H1 (cell line): ENCODE results near the gene DNAJC21. TPM values are rescaled to one million over a fixed set of nuclear protein-coding genes. Genes with fewer than 3 reads are reported as not detected.

Source experiments
- CTCF ChIA-PET: fragments of 300-600 bp; sonication (Branson Sonifier 250); formaldehyde crosslinking; loops from one replicate; lab custom pipeline; 2021; ENCODE audit not compliant: partially characterized antibody; lab: Charles Lee
- POLR2A ChIA-PET: fragments of 300-600 bp; sonication (Branson Sonifier 250); formaldehyde crosslinking; loops from one replicate; lab custom pipeline; 2021; ENCODE audit warnings: inconsistent platforms; ENCODE audit not compliant: partially characterized antibody; lab: Charles Lee
- DNase-seq, 2 experiments: peaks; one replicate each; pipeline versions ENCODE4 v3.0.0 to v3.0.0-alpha.2; 2010 to 2022; ENCODE audit warnings: low spot score in 2 of 2, low read depth in 1 of 2, mixed read lengths in 1 of 2
- FAIRE-seq: peaks from 2 replicates; lab custom pipeline; 2011; peaks lifted over from hg19 to GRCh38; lab: Jason Lieb, UNC
- H2AFZ ChIP-seq: 2 replicates; pipeline ENCODE4 v1.8.1; 2012; ENCODE audit warnings: low read length, inconsistent platforms
- H2AK5ac ChIP-seq: 2 replicates; pipeline ENCODE4 v1.6.1; 2013; ENCODE audit warnings: low read depth, low read length
- H2BK120ac ChIP-seq: replicated peaks from 2 replicates; pipeline ENCODE3; 2013; ENCODE audit warnings: low read depth, low read length, inconsistent platforms
- H2BK12ac ChIP-seq: 2 replicates; pipeline ENCODE4 v1.6.1; 2013; ENCODE audit warnings: low read depth, low read length
- H2BK15ac ChIP-seq: 2 replicates; pipeline ENCODE4 v1.6.1; 2013; ENCODE audit warnings: low read length
- H2BK20ac ChIP-seq: 2 replicates; pipeline ENCODE4 v1.6.1; 2013; ENCODE audit warnings: low read length
- H2BK5ac ChIP-seq: 2 replicates; pipeline ENCODE4 v1.6.1; 2013; ENCODE audit warnings: low read depth, low read length
- H3K14ac ChIP-seq: 2 replicates; pipeline ENCODE4 v1.6.1; 2013; ENCODE audit warnings: inconsistent platforms; ENCODE audit not compliant: insufficient read length
- H3K18ac ChIP-seq: 2 replicates; pipeline ENCODE4 v1.6.1; 2013; ENCODE audit warnings: low read length; ENCODE audit errors: extremely low read depth
- H3K23ac ChIP-seq: 2 replicates; pipeline ENCODE4 v1.6.1; 2013; ENCODE audit warnings: inconsistent platforms; ENCODE audit not compliant: insufficient read length
- H3K23me2 ChIP-seq: 2 replicates; pipeline ENCODE4 v1.6.1; 2013; ENCODE audit warnings: low read depth, low read length
- H3K27ac ChIP-seq: 2 replicates; pipeline ENCODE4 v1.6.1; 2011; ENCODE audit warnings: low read depth, low read length, inconsistent platforms
- H3K27me3 ChIP-seq, 4 experiments: replicated peaks in 1 of 4; 1 replicate in 1 of 4; 2 replicates in 3 of 4; pipeline versions ENCODE4 v1.6.1 to v1.8.1; 2011 to 2013; ENCODE audit warnings: low read length in 3 of 4, mild to moderate bottlenecking in 3 of 4, inconsistent platforms in 2 of 4, mixed read lengths in 2 of 4, moderate library complexity in 1 of 4; ENCODE audit not compliant: control insufficient read depth in 3 of 4, insufficient read depth in 3 of 4; ENCODE audit errors: extremely low read depth in 1 of 4
- H3K36me3 ChIP-seq, 4 experiments: 2 replicates each; pipeline versions ENCODE4 v1.6.1 to v1.8.1; 2011 to 2013; ENCODE audit warnings: mild to moderate bottlenecking in 4 of 4, low read length in 3 of 4, moderate library complexity in 2 of 4, control low read depth in 1 of 4, inconsistent platforms in 1 of 4; ENCODE audit not compliant: insufficient read depth in 4 of 4, control insufficient read depth in 2 of 4
- H3K4ac ChIP-seq: replicated peaks from 2 replicates; pipeline ENCODE3; 2013; ENCODE audit warnings: low read length, low read depth, mixed read lengths, inconsistent platforms; ENCODE audit not compliant: insufficient read length
- H3K4me1 ChIP-seq, 4 experiments: replicated peaks in 1 of 4; 1 replicate in 1 of 4; 2 replicates in 3 of 4; pipeline versions ENCODE4 v1.6.1 to v1.8.1; 2011 to 2013; ENCODE audit warnings: low read length in 3 of 4, inconsistent platforms in 2 of 4, mixed read lengths in 1 of 4; ENCODE audit not compliant: insufficient read depth in 4 of 4, control insufficient read depth in 3 of 4
- H3K4me2 ChIP-seq, 2 experiments: 2 replicates each; pipeline versions ENCODE4 v1.6.1 to v1.8.1; 2011 to 2013; ENCODE audit warnings: low read depth in 2 of 2, low read length in 2 of 2, control low read depth in 1 of 2, inconsistent platforms in 1 of 2, mild to moderate bottlenecking in 1 of 2; ENCODE audit not compliant: insufficient read depth in 1 of 2
- H3K4me3 ChIP-seq, 4 experiments: fragments of 200-600, 300-600 bp in 1 of 4; sonication (generic), shearing (Covaris generic), sonication (Bioruptor Twin) in 1 of 4; 2 replicates each; pipeline versions ENCODE4 v1.5.1 to v1.8.1; 2011 to 2016; ENCODE audit warnings: low read length in 4 of 4, low read depth in 3 of 4, control low read depth in 2 of 4, inconsistent platforms in 2 of 4, mild to moderate bottlenecking in 2 of 4, mixed read lengths in 1 of 4, moderate library complexity in 1 of 4; ENCODE audit not compliant: insufficient read depth in 2 of 4; ENCODE audit errors: extremely low read depth in 1 of 4
- H3K56ac ChIP-seq: replicated peaks from 2 replicates; pipeline ENCODE3; 2013; ENCODE audit warnings: low read depth, mild to moderate bottlenecking, mixed read lengths, low read length, inconsistent platforms; ENCODE audit not compliant: insufficient read length
- H3K79me1 ChIP-seq: 2 replicates; pipeline ENCODE4 v1.6.1; 2013; ENCODE audit warnings: low read depth, low read length, control low read depth
- H3K79me2 ChIP-seq, 2 experiments: 2 replicates each; pipeline versions ENCODE4 v1.6.1 to v1.8.1; 2012 to 2013; ENCODE audit warnings: low read length in 2 of 2, mild to moderate bottlenecking in 2 of 2, inconsistent platforms in 1 of 2; ENCODE audit not compliant: insufficient read depth in 2 of 2, control insufficient read depth in 1 of 2
- H3K9ac ChIP-seq, 4 experiments: replicated peaks in 1 of 4; 1 replicate in 1 of 4; 2 replicates in 3 of 4; pipeline versions ENCODE4 v1.6.1 to v1.8.1; 2011 to 2013; ENCODE audit warnings: low read depth in 3 of 4, low read length in 3 of 4, control low read depth in 2 of 4, mild to moderate bottlenecking in 2 of 4, moderate library complexity in 2 of 4, inconsistent platforms in 1 of 4; ENCODE audit errors: extremely low read depth in 1 of 4
- H3K9me3 ChIP-seq, 2 experiments: 2 replicates each; pipeline versions ENCODE4 v1.6.1 to v1.8.1; 2012 to 2013; ENCODE audit warnings: mild to moderate bottlenecking in 2 of 2, moderate library complexity in 2 of 2, control low read depth in 1 of 2, inconsistent platforms in 1 of 2, low read depth in 1 of 2, low read length in 1 of 2, mixed read lengths in 1 of 2; ENCODE audit not compliant: insufficient read depth in 2 of 2
- H4K20me1 ChIP-seq, 2 experiments: replicated peaks in 1 of 2; 2 replicates each; pipeline versions ENCODE3 to v1.8.1; 2011 to 2013; ENCODE audit warnings: inconsistent platforms in 2 of 2, low read length in 2 of 2, mild to moderate bottlenecking in 1 of 2; ENCODE audit not compliant: insufficient read depth in 2 of 2, control insufficient read depth in 1 of 2
- H4K5ac ChIP-seq: 2 replicates; pipeline ENCODE4 v1.6.1; 2013; ENCODE audit warnings: low read length, low read depth, mixed read lengths, inconsistent platforms; ENCODE audit not compliant: insufficient read length
- H4K8ac ChIP-seq: 2 replicates; pipeline ENCODE4 v1.8.0; 2013; ENCODE audit warnings: mild to moderate bottlenecking, moderate library complexity, low read length, inconsistent platforms; ENCODE audit not compliant: insufficient read depth; ENCODE audit errors: extremely low read depth
- H4K91ac ChIP-seq: replicated peaks from 2 replicates; pipeline ENCODE3; 2013; ENCODE audit warnings: low read length, mixed read lengths, inconsistent platforms; ENCODE audit not compliant: insufficient read length
- ATF2 ChIP-seq: IDR thresholded peaks from 2 replicates; pipeline ENCODE4 v1.6.1; 2012; ENCODE audit warnings: low read length, inconsistent platforms
- CBX8 ChIP-seq: fragments of 300-800, 300-1000 bp; sonication (generic); IDR thresholded peaks from 2 replicates; pipeline ENCODE4 v1.7.1; 2016; ENCODE audit warnings: low read depth, low read length, borderline replicate concordance
- CHD1 ChIP-seq: IDR thresholded peaks from 2 replicates; pipeline ENCODE4 v1.6.1; 2012; ENCODE audit warnings: low read depth, low read length, improper control_type of control experiment
- CTBP2 ChIP-seq: IDR thresholded peaks from 2 replicates; pipeline ENCODE4 v1.7.0; 2011; ENCODE audit warnings: borderline replicate concordance, mild to moderate bottlenecking, moderate library complexity, mixed read lengths, low read length; ENCODE audit not compliant: insufficient read depth, insufficient read length
- KDM1A ChIP-seq: fragments of 200-600, 300-600 bp; sonication (generic); IDR thresholded peaks from 2 replicates; pipeline ENCODE4 v1.7.1; 2016; ENCODE audit warnings: mild to moderate bottlenecking, low read length, borderline replicate concordance
- RXRA ChIP-seq: IDR thresholded peaks from 2 replicates; pipeline ENCODE4 v1.6.1; 2011; ENCODE audit warnings: low read depth, mild to moderate bottlenecking, low read length, moderate library complexity; ENCODE audit not compliant: insufficient read depth
- SIX5 ChIP-seq: IDR thresholded peaks from 2 replicates; pipeline ENCODE4 v1.6.1; 2011; ENCODE audit warnings: mild to moderate bottlenecking, low read depth, low read length
- SRF ChIP-seq: IDR thresholded peaks from 2 replicates; pipeline ENCODE4 v1.6.1; 2011; ENCODE audit warnings: mild to moderate bottlenecking, low read depth, low read length, moderate library complexity
- TCF12 ChIP-seq: IDR thresholded peaks from 2 replicates; pipeline ENCODE4 v1.6.1; 2011; ENCODE audit warnings: low read depth, mild to moderate bottlenecking, low read length
- ZNF274 ChIP-seq: IDR thresholded peaks from 2 replicates; pipeline ENCODE4 v1.7.0; 2012; ENCODE audit warnings: low read length, borderline replicate concordance; ENCODE audit errors: extremely low read depth
- WGBS, 2 experiments: shearing (Covaris generic) in 1 of 2; methylation state at CpG; one replicate each; pipeline versions ENCODE4 v1.1.6 to v1.1.7; 2013 to 2015; ENCODE audit warnings: low lambda C conversion rate in 2 of 2, mixed read lengths in 2 of 2, inconsistent platforms in 1 of 2, low coverage in 1 of 2, missing lambda C conversion rate in 1 of 2; ENCODE audit not compliant: insufficient replicate concordance in 2 of 2, insufficient coverage in 1 of 2, insufficient read length in 1 of 2; ENCODE audit errors: extremely low coverage in 1 of 2, missing lambda C conversion rate in 1 of 2; 5-methylcytosine and 5-hydroxymethylcytosine counted together
- polyA plus RNA-seq, 7 experiments: library from polyadenylated mRNA; depleted of rRNA in 3 of 7; stranded (reverse) in 5 of 7; unstranded in 2 of 7; fragments of >200 nt in 5 of 7; fragments of 200-250 nt in 2 of 7; gene quantifications; 1 replicate in 5 of 7; 2 replicates in 1 of 7; 4 replicates in 1 of 7; pipeline versions ENCODE4 v1.2.1 to v1.2.3, GENCODE V29; 2011 to 2013; ENCODE audit warnings: missing spikeins in 2 of 7, mixed read lengths in 2 of 7
- total RNA-seq: library from RNA; stranded (reverse); fragmentation: NEBNext Ultra II Directional; extraction: Animal tissue kit (Norgen Biotek cat#: 25700); gene quantifications from 2 replicates; pipeline ENCODE4 v1.2.1, GENCODE V29; 2021

Gene DNAJC21
- total and polyA plus RNA-seq, 2 of the 8 experiments (the other 6 are each of a cell fraction or from before 2014, with no cell fraction given) = 5.1 to 47.5 TPM

GRCh38 chr5:34970552-34970951 is 41.2 kb downstream of the DNAJC21 start:
- Histone ChIP-seq H3K23ac (no peak overlapping the region), H3K79me2 (no peaks in the 10 kb centered on the region), H2AFZ (no peak overlapping the region), H3K14ac (no peak overlapping the region), H3K9ac (no peak overlapping the region), H3K4ac (no peak overlapping the region), H3K4me3 (no peak overlapping the region), H4K5ac (no peak overlapping the region), H3K4me2 (no peak overlapping the region), H4K20me1 (no peaks in the 10 kb centered on the region), H2BK5ac (no peak overlapping the region), H3K79me1 (no peaks in the 10 kb centered on the region), H2AK5ac (no peak overlapping the region), H2BK15ac (no peak overlapping the region), H3K9me3 (no peaks in the 10 kb centered on the region), H2BK12ac (no peak overlapping the region), H2BK120ac (no peak overlapping the region), H4K8ac (no peak overlapping the region), H2BK20ac (no peak overlapping the region), H3K36me3 (no peaks in the 10 kb centered on the region), H3K18ac (no peak overlapping the region), H3K4me1 (no peaks in the 10 kb centered on the region), H3K27ac (no peak overlapping the region), H4K91ac (no peak overlapping the region), H3K27me3 (no peaks in the 10 kb centered on the region), H3K56ac (no peak overlapping the region), H3K23me2 (no peaks in the 10 kb centered on the region)
- ChIA-PET CTCF (interaction anchor here (1.1 kb wide), 1 partner anchor 11 kb away, joined by 4 read pairs; no protein-coding TSS in a partner anchor), POLR2A (interaction anchor here (0.7 kb wide), 1 partner anchor 556 kb away, joined by 3 read pairs; no protein-coding TSS in a partner anchor)
- TF ChIP-seq RXRA (no peak), ZNF274 (no peak), TCF12 (no peak), ATF2 (no peak), SRF (no peak), CBX8 (no peak), CTBP2 (no peak), SIX5 (no peak), KDM1A (no peak), CHD1 (no peak)
- DNase-seq (no peak), FAIRE-seq (no peak)
- WGBS, 2 experiments = 93% methylated on average over 1 of the region's 1 CpG; no CpG with 5 or more reads in 1 of the 2 experiments
